ENCODE measurements around the gene RIMOC1. TPM values are rescaled to one million over a fixed set of nuclear protein-coding genes. Genes with fewer than 3 reads are reported as not detected.
A peak's percentile ranks its signal among the peaks of the same experiment; 100 is the strongest.

The RIMOC1 gene, protein sequence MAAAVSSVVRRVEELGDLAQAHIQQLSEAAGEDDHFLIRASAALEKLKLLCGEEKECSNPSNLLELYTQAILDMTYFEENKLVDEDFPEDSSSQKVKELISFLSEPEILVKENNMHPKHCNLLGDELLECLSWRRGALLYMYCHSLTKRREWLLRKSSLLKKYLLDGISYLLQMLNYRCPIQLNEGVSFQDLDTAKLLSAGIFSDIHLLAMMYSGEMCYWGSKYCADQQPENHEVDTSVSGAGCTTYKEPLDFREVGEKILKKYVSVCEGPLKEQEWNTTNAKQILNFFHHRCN
- total RNA-seq = 1 to 10 TPM; 5.9 to 9.7 (median 8.6) TPM
- polyA plus RNA-seq = 1 to 10 TPM; 2.1 to 6.8 (median 4.2) TPM
- long read RNA-seq, donor 1 = 0 reads
- long read RNA-seq, donor 2, full-length matches to known transcripts = 1 of 2 reads
- long read RNA-seq, donor 2, partial matches to known transcripts = 0 of 2 reads
- long read RNA-seq, donor 2, other reads (novel, unspliced or antisense) = 1 of 2 reads

GRCh38 chr5:41903892-41904799 lies at the start of gene RIMOC1:
TSS of gene RIMOC1 (plus strand) at chr5:41904344. CDS start at chr5:41904368, 24 bp downstream.
- intact Hi-C loops (cut with DNase I) = loop anchor here in 1 of 2 donors (5.0 kb wide), 1 partner anchor 37 kb away; no protein-coding TSS in a partner anchor
- ATAC-seq = peak; percentile 98 to 99 (median 99)
- TF ChIP-seq, protein P1, sequence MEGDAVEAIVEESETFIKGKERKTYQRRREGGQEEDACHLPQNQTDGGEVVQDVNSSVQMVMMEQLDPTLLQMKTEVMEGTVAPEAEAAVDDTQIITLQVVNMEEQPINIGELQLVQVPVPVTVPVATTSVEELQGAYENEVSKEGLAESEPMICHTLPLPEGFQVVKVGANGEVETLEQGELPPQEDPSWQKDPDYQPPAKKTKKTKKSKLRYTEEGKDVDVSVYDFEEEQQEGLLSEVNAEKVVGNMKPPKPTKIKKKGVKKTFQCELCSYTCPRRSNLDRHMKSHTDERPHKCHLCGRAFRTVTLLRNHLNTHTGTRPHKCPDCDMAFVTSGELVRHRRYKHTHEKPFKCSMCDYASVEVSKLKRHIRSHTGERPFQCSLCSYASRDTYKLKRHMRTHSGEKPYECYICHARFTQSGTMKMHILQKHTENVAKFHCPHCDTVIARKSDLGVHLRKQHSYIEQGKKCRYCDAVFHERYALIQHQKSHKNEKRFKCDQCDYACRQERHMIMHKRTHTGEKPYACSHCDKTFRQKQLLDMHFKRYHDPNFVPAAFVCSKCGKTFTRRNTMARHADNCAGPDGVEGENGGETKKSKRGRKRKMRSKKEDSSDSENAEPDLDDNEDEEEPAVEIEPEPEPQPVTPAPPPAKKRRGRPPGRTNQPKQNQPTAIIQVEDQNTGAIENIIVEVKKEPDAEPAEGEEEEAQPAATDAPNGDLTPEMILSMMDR (IDR thresholded peaks at IDR 0.05) = no peak
- DNase-seq = peak; percentile 98 to 99
- H3K36me3 ChIP-seq (ENCODE audit: insufficient read depth in 1 of 2, low read depth in 1 of 2) = peaks cover 0 to 17% of the 10 kb centered on the region in 2 donors
- peak within 1 kb of the TSS; percentile 87 for H3K4me3 ChIP-seq
- H3K27me3 ChIP-seq (ENCODE audit: insufficient read depth in 3 of 3, low read length in 2 of 3) = no peaks in the 10 kb centered on the region
- WGBS, 3 donors = 0 to 1% (median 0%) methylated on average over 52 to 55 of the region's 55 CpGs
- H3K27ac ChIP-seq = peak within 1 kb of the TSS; percentile 95
- no peaks in the 10 kb centered on the region for H3K9me3 ChIP-seq
- H3K4me1 ChIP-seq = peaks cover 42% of the 10 kb centered on the region

GRCh38 chr5:41856644-41857491 lies 47.3 kb upstream of the RIMOC1 start:
- DNase-seq = no peak
- peak; percentile 75 to 94 (median 82) for ATAC-seq
- 46 to 47% (median 46%) methylated on average over 5 of the region's 5 CpGs for WGBS, 3 donors
- no peak overlapping the region for H3K27ac ChIP-seq
- H3K9me3 ChIP-seq = no peaks in the 10 kb centered on the region
- H3K36me3 ChIP-seq (ENCODE audit: insufficient read depth in 1 of 2, low read depth in 1 of 2) = peaks cover 0 to 31% of the 10 kb centered on the region in 2 donors
- H3K4me3 ChIP-seq = no peak overlapping the region
- no peaks in the 10 kb centered on the region for H3K4me1 ChIP-seq
- TF ChIP-seq, protein P1 (IDR thresholded peaks at IDR 0.05) = peak; percentile 85
- H3K27me3 ChIP-seq (ENCODE audit: insufficient read depth in 3 of 3, low read length in 2 of 3) = no peaks in the 10 kb centered on the region
- intact Hi-C loops (cut with DNase I) = loop anchor here (2.0 to 10.0 kb wide), 8 partner anchors 50 to 1034 kb away; partner anchors contain the start of genes FBXO4 (in 1 of the 2) and GHR (in 1 of the 2)

DNA sequence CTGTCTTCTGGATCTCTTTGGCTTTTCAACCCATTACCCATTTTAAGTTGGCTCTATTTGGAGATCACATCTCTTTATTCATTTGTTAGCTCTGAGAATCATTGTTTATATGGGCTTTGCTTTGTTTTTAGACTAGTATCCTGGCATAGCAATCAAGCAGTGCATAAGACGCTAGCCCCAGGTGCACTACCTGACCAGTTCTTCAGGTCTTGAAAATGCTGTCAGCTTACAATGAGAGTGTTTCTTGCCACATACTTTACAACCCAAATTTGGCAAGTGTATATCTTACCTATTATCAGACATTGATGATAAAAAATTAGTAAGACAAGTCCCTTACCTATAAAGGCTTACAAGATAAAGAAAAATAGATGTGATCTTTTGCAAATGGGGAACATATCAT lies 46.2 kb upstream of the RIMOC1 start:
- ATAC-seq (no peak), DNase-seq (no peak)
- H3K9me3 ChIP-seq = no peaks in the 10 kb centered on the region
- H3K27me3 ChIP-seq (ENCODE audit: insufficient read depth in 3 of 3, low read length in 2 of 3) = no peaks in the 10 kb centered on the region
- WGBS, 3 donors = 99 to 100% (median 100%) methylated on average over 1 of the region's 1 CpG
- H3K36me3 ChIP-seq (ENCODE audit: insufficient read depth in 1 of 2, low read depth in 1 of 2) = peaks cover 0 to 19% of the 10 kb centered on the region in 2 donors
- TF ChIP-seq, protein P1 (IDR thresholded peaks at IDR 0.05) = no peak
- H3K4me3 ChIP-seq = no peak overlapping the region
- H3K4me1 ChIP-seq = no peaks in the 10 kb centered on the region
- intact Hi-C loops (cut with DNase I) = loop anchor here (2.0 to 10.0 kb wide), 8 partner anchors 49 to 1033 kb away; partner anchors contain the start of genes FBXO4 (in 1 of the 2) and GHR (in 1 of the 2)
- H3K27ac ChIP-seq = no peak overlapping the region

DNA sequence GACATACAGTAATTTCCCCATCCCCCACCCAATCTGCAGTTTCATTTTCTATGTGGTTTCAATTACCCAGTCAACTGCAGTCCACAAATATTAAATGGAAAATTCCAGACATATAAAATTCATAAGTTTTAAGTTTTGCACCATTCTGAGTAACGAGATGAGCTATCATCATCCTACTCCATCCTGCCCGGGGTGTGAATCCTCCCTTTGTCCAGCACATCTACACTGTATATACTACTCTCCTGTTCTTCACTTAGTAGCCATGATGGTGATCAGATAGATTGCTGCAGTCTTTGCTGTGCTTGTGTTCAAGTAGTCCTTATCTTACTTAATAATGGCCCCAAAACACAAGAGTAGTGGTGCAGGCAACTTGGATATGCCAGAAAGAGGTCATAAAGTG lies 45.3 kb upstream of the RIMOC1 start:
- DNase-seq (no peak), ATAC-seq (no peak)
- Histone ChIP-seq H3K4me1 (no peaks in the 10 kb centered on the region), H3K9me3 (no peaks in the 10 kb centered on the region), H3K36me3 (ENCODE audit: insufficient read depth in 1 of 2, low read depth in 1 of 2) (peaks cover 0 to 16% of the 10 kb centered on the region in 2 donors), H3K27ac (no peak overlapping the region), H3K4me3 (no peak overlapping the region), H3K27me3 (ENCODE audit: insufficient read depth in 3 of 3, low read length in 2 of 3) (no peaks in the 10 kb centered on the region)
- WGBS, 3 donors = 91 to 100% (median 94%) methylated on average over 2 of the region's 2 CpGs
- TF ChIP-seq, protein P1 (IDR thresholded peaks at IDR 0.05) = no peak
- intact Hi-C loops (cut with DNase I) = loop anchor here (5.0 to 10.0 kb wide), 6 partner anchors 48 to 1028 kb away; partner anchors contain the start of genes FBXO4 (in 1 of the 2) and GHR (in 1 of the 2)
